K562 (cell line): ENCODE data around the gene LBR. TPM values are rescaled to one million over a fixed set of nuclear protein-coding genes. Genes with fewer than 3 reads are reported as not detected.

Source experiments
- ARNT ChIP-seq, 2 experiments: fragments of 450-650 bp; IDR thresholded peaks; 2 replicates each; pipeline ENCODE4 v1.6.1; 2016; ENCODE audit warnings: mild to moderate bottlenecking in 1 of 2
- CHD1 ChIP-seq: fragments of 200-600 bp; sonication (generic); IDR thresholded peaks from one replicate; pipeline ENCODE4 v1.6.1; 2012; ENCODE audit warnings: mild to moderate bottlenecking, moderate library complexity, low read length, inconsistent platforms
- FOXK2 ChIP-seq, 2 experiments: fragments of 450-650 bp; IDR thresholded peaks in 1 of 2; conservative IDR thresholded peaks in 1 of 2; 2 replicates each; pipeline ENCODE4 v1.6.1; 2016; ENCODE audit warnings: low read depth in 2 of 2, mild to moderate bottlenecking in 1 of 2
- NKRF ChIP-seq: fragments of 450-650 bp; IDR thresholded peaks from 2 replicates; pipeline ENCODE4 v1.6.1; 2016; ENCODE audit warnings: borderline replicate concordance
- PHB2 ChIP-seq: fragments of 450-650 bp; IDR thresholded peaks from 2 replicates; pipeline ENCODE4 v1.6.1; 2017; ENCODE audit warnings: low read depth
- TEAD4 ChIP-seq, 2 experiments: sonication (generic) in 1 of 2; formaldehyde crosslinking in 1 of 2; IDR thresholded peaks; 2 replicates each; pipeline versions ENCODE4 v1.6.1 to v1.8.0; 2012 to 2022; ENCODE audit warnings: borderline replicate concordance in 1 of 2, inconsistent platforms in 1 of 2, low read length in 1 of 2, mild to moderate bottlenecking in 1 of 2, missing genetic modification reagents in 1 of 2
- ZBTB12 ChIP-seq: fragments of 250-450 bp; sonication (Bioruptor Pico); IDR thresholded peaks from 2 replicates; pipeline ENCODE4 v1.4.0; 2020
- ZFP91 ChIP-seq: sonication (generic); formaldehyde crosslinking; IDR thresholded peaks from 2 replicates; pipeline ENCODE4 v1.8.0; 2022; ENCODE audit warnings: mild to moderate bottlenecking, missing genetic modification reagents
- ZNF76 ChIP-seq: fragments of 250-450 bp; sonication (Bioruptor Pico); IDR thresholded peaks from 2 replicates; pipeline ENCODE4 v1.4.0; 2020; ENCODE audit warnings: mild to moderate bottlenecking, moderate library complexity, borderline replicate concordance
- polyA plus RNA-seq, 8 experiments: library from polyadenylated mRNA; depleted of rRNA in 4 of 8; stranded (reverse) in 5 of 8; unstranded in 3 of 8; fragments of >200 nt; fragmentation: Nextera tagmentation in 2 of 8; fragmentation: Illumina TruSeq in 1 of 8; extraction: Ambion mirVana in 2 of 8; extraction: Trizol in 1 of 8; gene quantifications; 2 replicates each; pipeline versions ENCODE4 v1.2.1 to v1.2.3, GENCODE V29; 2011 to 2014; ENCODE audit warnings: inconsistent platforms in 1 of 8, missing spikeins in 1 of 8
- total RNA-seq, 7 experiments: library from RNA; depleted of rRNA in 6 of 7; stranded (reverse); fragments of >200 nt in 6 of 7; fragmentation: Illumina TruSeq in 2 of 7; extraction: Trizol in 2 of 7; gene quantifications; 2 replicates each; pipeline versions ENCODE4 v1.2.1 to v1.2.3, GENCODE V29; 2011 to 2021; ENCODE audit warnings: low replicate concordance in 1 of 7
- TF ChIP-seq, protein P1 (sequence below): sonication (generic); formaldehyde crosslinking; IDR thresholded peaks from 2 replicates; pipeline ENCODE4 v1.8.0; 2022; ENCODE audit warnings: mild to moderate bottlenecking, low read depth, missing genetic modification reagents
- TF ChIP-seq, protein P2 (sequence below): fragments of 250-450 bp; sonication (Bioruptor Pico); IDR thresholded peaks from 2 replicates; pipeline ENCODE4 v1.8.0; 2022; ENCODE audit warnings: moderate library complexity, mild to moderate bottlenecking, inconsistent platforms
- TF ChIP-seq, protein P3 (sequence below): fragments of 450-650 bp; formaldehyde crosslinking; IDR thresholded peaks from 2 replicates; pipeline ENCODE4 v1.4.0; 2020; ENCODE audit warnings: mild to moderate bottlenecking, moderate library complexity
- TF ChIP-seq, protein P4 (sequence below): fragments of 250-450 bp; sonication (Bioruptor Pico); IDR thresholded peaks from 2 replicates; pipeline ENCODE4 v1.5.0; 2020; ENCODE audit warnings: mild to moderate bottlenecking
- TF ChIP-seq, protein P5 (sequence below): sonication (generic); formaldehyde crosslinking; IDR thresholded peaks from 2 replicates; pipeline ENCODE4 v1.5.0; 2020; ENCODE audit warnings: missing genetic modification reagents

LBR gene
- total and polyA plus RNA-seq, 9 of the 15 experiments (the other 6 are each of a cell fraction or from before 2014, with no cell fraction given): 102 to 229 (median 197) TPM

- no peak for TF ChIP-seq PHB2
- TF ChIP-seq TEAD4 (IDR thresholded peaks at IDR 0.05; ENCODE audit: low read length): peak; percentile 85
- no peak for TF ChIP-seq TEAD4 (CRISPR knock-in tag; IDR thresholded peaks at IDR 0.05; ENCODE audit: borderline replicate concordance)
- peak; percentile 61 to 85; a peak in 1 of 4 replicates for TF ChIP-seq ARNT (IDR thresholded peaks at IDR 0.05)
- TF ChIP-seq, protein P1, sequence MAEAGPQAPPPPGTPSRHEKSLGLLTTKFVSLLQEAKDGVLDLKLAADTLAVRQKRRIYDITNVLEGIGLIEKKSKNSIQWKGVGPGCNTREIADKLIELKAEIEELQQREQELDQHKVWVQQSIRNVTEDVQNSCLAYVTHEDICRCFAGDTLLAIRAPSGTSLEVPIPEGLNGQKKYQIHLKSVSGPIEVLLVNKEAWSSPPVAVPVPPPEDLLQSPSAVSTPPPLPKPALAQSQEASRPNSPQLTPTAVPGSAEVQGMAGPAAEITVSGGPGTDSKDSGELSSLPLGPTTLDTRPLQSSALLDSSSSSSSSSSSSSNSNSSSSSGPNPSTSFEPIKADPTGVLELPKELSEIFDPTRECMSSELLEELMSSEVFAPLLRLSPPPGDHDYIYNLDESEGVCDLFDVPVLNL (CRISPR knock-in tag): no peak; the same call in 1 of the 2 replicates
- TF ChIP-seq, protein P2, sequence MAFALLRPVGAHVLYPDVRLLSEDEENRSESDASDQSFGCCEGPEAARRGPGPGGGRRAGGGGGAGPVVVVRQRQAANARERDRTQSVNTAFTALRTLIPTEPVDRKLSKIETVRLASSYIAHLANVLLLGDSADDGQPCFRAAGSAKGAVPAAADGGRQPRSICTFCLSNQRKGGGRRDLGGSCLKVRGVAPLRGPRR (CRISPR knock-in tag): 0 out of 2 replicates have a peak, but pooled peaks have one; percentile 38
- TF ChIP-seq NKRF: peak; percentile 51; the same call in 1 of the 2 replicates
- TF ChIP-seq, protein P3, sequence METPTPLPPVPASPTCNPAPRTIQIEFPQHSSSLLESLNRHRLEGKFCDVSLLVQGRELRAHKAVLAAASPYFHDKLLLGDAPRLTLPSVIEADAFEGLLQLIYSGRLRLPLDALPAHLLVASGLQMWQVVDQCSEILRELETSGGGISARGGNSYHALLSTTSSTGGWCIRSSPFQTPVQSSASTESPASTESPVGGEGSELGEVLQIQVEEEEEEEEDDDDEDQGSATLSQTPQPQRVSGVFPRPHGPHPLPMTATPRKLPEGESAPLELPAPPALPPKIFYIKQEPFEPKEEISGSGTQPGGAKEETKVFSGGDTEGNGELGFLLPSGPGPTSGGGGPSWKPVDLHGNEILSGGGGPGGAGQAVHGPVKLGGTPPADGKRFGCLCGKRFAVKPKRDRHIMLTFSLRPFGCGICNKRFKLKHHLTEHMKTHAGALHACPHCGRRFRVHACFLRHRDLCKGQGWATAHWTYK (CRISPR knock-in tag): peak; percentile 70; the same call in 1 of the 2 replicates
- TF ChIP-seq, protein P4, sequence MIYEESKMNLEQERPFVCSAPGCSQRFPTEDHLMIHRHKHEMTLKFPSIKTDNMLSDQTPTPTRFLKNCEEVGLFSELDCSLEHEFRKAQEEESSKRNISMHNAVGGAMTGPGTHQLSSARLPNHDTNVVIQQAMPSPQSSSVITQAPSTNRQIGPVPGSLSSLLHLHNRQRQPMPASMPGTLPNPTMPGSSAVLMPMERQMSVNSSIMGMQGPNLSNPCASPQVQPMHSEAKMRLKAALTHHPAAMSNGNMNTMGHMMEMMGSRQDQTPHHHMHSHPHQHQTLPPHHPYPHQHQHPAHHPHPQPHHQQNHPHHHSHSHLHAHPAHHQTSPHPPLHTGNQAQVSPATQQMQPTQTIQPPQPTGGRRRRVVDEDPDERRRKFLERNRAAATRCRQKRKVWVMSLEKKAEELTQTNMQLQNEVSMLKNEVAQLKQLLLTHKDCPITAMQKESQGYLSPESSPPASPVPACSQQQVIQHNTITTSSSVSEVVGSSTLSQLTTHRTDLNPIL: no peak
- 0 out of 2 replicates have a peak, but pooled peaks have one; percentile 8 for TF ChIP-seq ZNF76 (CRISPR knock-in tag)
- peak; percentile 93 for TF ChIP-seq CHD1
- no peak; a peak in 1 of 4 replicates for TF ChIP-seq FOXK2 (conservative IDR thresholded peaks at IDR 0.05 in 1 of 2, IDR thresholded peaks at IDR 0.05 in 1 of 2; ENCODE audit: low read depth in 2 of 2)
- no peak for TF ChIP-seq ZBTB12 (CRISPR knock-in tag)
- TF ChIP-seq, protein P5, sequence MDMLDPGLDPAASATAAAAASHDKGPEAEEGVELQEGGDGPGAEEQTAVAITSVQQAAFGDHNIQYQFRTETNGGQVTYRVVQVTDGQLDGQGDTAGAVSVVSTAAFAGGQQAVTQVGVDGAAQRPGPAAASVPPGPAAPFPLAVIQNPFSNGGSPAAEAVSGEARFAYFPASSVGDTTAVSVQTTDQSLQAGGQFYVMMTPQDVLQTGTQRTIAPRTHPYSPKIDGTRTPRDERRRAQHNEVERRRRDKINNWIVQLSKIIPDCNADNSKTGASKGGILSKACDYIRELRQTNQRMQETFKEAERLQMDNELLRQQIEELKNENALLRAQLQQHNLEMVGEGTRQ (CRISPR knock-in tag): no peak
- peak; percentile 62; the same call in 1 of the 2 replicates for TF ChIP-seq ZFP91 (CRISPR knock-in tag)
These were observed 436 bp upstream of the LBR start (continued) for GRCh38 chr1:225428068-225428880.
